ENCODE results near the gene TNFRSF4.
A peak's percentile ranks its signal among the peaks of the same experiment; 100 is the strongest.

The TNFRSF4 gene

DNA sequence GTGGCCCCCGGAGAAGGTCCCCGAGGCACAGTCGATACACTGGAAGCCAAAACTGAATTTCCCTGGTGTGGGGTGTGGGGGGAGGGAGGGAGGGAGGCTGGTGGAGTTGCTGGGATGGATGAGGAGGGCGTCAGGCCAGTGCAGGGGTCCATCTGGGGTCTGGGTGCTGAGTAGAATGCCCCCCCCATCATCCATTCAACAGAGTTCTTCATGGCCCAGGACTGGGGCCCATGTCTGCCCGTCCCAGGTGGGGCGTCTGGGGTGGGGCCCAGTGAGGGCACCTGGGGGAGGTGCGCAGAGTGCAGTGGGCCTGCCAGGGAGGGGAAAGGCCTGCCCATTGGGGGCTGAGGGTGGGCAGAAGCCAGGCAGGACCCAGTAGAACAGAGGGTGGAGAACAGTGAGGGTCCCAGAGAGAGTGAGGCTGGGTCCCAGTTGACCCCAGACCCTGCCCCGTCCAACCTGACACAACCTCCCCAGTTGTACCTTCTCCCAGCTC lies 9.5 kb downstream of the TNFRSF4 start:
- no peak overlapping the region for H3K27ac ChIP-seq (ENCODE audit: low read depth, low read length)
- H3K4me1 ChIP-seq (ENCODE audit: control insufficient read depth, insufficient read depth, low read length) = peaks cover 4% of the 10 kb centered on the region; the same call in 1 of the 2 replicates
- no peaks in the 10 kb centered on the region for H3K9me3 ChIP-seq (ENCODE audit: control insufficient read depth, insufficient read depth, low read length)
- no peak overlapping the region for H3K9ac ChIP-seq (ENCODE audit: low read depth, low read length)
- peaks cover 23% of the 10 kb centered on the region for H3K27me3 ChIP-seq (ENCODE audit: control insufficient read depth, insufficient read depth, low read length)
- no peak overlapping the region for H3K4me3 ChIP-seq (ENCODE audit: low read depth, low read length)
- H3K36me3 ChIP-seq (ENCODE audit: control insufficient read depth, insufficient read depth, low read length) = no peaks in the 10 kb centered on the region

DNA sequence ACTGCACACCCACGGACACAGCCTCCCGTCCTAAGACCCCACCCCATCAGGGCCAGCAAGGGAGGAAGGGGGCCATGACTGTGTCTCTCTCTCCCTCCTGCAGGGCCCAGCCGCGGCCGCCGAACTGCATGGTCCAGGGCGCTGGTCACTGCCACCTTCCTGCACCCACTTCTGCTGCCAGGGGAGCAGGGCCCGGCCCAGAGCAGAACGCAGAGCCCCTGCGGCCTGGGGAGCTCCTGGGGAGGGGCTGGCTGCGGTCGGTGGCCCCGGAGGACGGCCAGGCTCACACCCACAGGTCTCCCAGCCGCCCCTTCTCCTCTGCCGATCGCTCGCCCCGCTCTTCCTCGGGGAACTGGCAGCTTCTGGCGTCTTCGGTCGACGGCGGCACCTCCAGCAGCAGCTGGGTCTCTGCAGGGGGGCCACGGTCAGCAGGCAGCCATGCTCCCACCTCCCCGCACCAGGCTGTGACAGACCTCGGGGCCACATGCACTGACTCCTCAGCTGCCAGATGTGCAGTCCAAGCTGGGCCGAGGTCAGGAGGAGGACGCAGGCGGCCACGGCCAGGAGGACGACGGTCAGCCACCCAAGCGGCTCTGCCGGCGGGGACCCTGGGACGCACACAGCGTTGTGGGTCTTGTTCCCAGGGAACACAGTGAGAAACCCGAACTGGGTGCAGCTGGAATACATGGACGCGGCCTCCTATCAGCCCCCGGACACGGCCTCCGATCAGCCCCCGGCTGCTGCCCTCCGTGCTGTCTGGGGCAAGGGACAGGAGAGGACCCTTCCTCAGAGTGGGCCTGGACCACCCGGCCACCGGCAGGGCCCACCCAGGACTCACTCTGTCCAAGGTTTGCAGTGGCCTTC lies 10.2 kb downstream of the TNFRSF4 start:
- Histone ChIP-seq H3K4me1 (ENCODE audit: control insufficient read depth, insufficient read depth, low read length) (peaks cover 4% of the 10 kb centered on the region; the same call in 1 of the 2 replicates), H3K27me3 (ENCODE audit: control insufficient read depth, insufficient read depth, low read length) (peaks cover 23% of the 10 kb centered on the region), H3K4me3 (ENCODE audit: low read depth, low read length) (no peak overlapping the region), H3K27ac (ENCODE audit: low read depth, low read length) (no peak overlapping the region), H3K9me3 (ENCODE audit: control insufficient read depth, insufficient read depth, low read length) (no peaks in the 10 kb centered on the region), H3K36me3 (ENCODE audit: control insufficient read depth, insufficient read depth, low read length) (no peaks in the 10 kb centered on the region), H3K9ac (ENCODE audit: low read depth, low read length) (no peak overlapping the region)

GRCh38 chr1:1202831-1203560 lies 11.0 kb downstream of the TNFRSF4 start:
- Histone ChIP-seq H3K36me3 (ENCODE audit: control insufficient read depth, insufficient read depth, low read length) (no peaks in the 10 kb centered on the region), H3K27ac (ENCODE audit: low read depth, low read length) (no peak overlapping the region), H3K27me3 (ENCODE audit: control insufficient read depth, insufficient read depth, low read length) (peaks cover 23% of the 10 kb centered on the region), H3K9me3 (ENCODE audit: control insufficient read depth, insufficient read depth, low read length) (no peaks in the 10 kb centered on the region), H3K4me3 (ENCODE audit: low read depth, low read length) (no peak overlapping the region), H3K9ac (ENCODE audit: low read depth, low read length) (no peak overlapping the region), H3K4me1 (ENCODE audit: control insufficient read depth, insufficient read depth, low read length) (peaks cover 4% of the 10 kb centered on the region; the same call in 1 of the 2 replicates)

GRCh38 chr1:1200876-1201810 lies 12.8 kb downstream of the TNFRSF4 start:
- H3K27me3 ChIP-seq (ENCODE audit: control insufficient read depth, insufficient read depth, low read length) = peaks cover 12% of the 10 kb centered on the region
- peak overlapping the region; percentile 51; the same call in 1 of the 2 replicates for H3K4me3 ChIP-seq (ENCODE audit: low read depth, low read length)

GRCh38 chr1:1199961-1200875 lies 13.7 kb downstream of the TNFRSF4 start:
- no peaks in the 10 kb centered on the region for H3K4me1 ChIP-seq (ENCODE audit: control insufficient read depth, insufficient read depth, low read length)
- no peaks in the 10 kb centered on the region for H3K9me3 ChIP-seq (ENCODE audit: control insufficient read depth, insufficient read depth, low read length)
- H3K9ac ChIP-seq (ENCODE audit: low read depth, low read length) = no peak overlapping the region
- peaks cover 2% of the 10 kb centered on the region; the same call in 1 of the 2 replicates for H3K27me3 ChIP-seq (ENCODE audit: control insufficient read depth, insufficient read depth, low read length)
- peak overlapping the region; percentile 51; the same call in 1 of the 2 replicates for H3K4me3 ChIP-seq (ENCODE audit: low read depth, low read length)
- H3K36me3 ChIP-seq (ENCODE audit: control insufficient read depth, insufficient read depth, low read length) = no peaks in the 10 kb centered on the region
- H3K27ac ChIP-seq (ENCODE audit: low read depth, low read length) = no peak overlapping the region

More at GRCh38 chr1:1200876-1201810, 12.8 kb downstream of the TNFRSF4 start:
- Histone ChIP-seq H3K9me3 (ENCODE audit: control insufficient read depth, insufficient read depth, low read length) (no peaks in the 10 kb centered on the region), H3K9ac (ENCODE audit: low read depth, low read length) (no peak overlapping the region), H3K27ac (ENCODE audit: low read depth, low read length) (no peak overlapping the region), H3K36me3 (ENCODE audit: control insufficient read depth, insufficient read depth, low read length) (no peaks in the 10 kb centered on the region), H3K4me1 (ENCODE audit: control insufficient read depth, insufficient read depth, low read length) (peaks cover 4% of the 10 kb centered on the region; the same call in 1 of the 2 replicates)

GRCh38 chr1:1199141-1199960 lies 14.6 kb downstream of the TNFRSF4 start:
- H3K9me3 ChIP-seq (ENCODE audit: control insufficient read depth, insufficient read depth, low read length) = no peaks in the 10 kb centered on the region; the same call in 1 of the 2 replicates
- no peak overlapping the region for H3K27ac ChIP-seq (ENCODE audit: low read depth, low read length)
- H3K9ac ChIP-seq (ENCODE audit: low read depth, low read length) = no peak overlapping the region
- no peaks in the 10 kb centered on the region for H3K4me1 ChIP-seq (ENCODE audit: control insufficient read depth, insufficient read depth, low read length)
- H3K36me3 ChIP-seq (ENCODE audit: control insufficient read depth, insufficient read depth, low read length) = no peaks in the 10 kb centered on the region
- H3K4me3 ChIP-seq (ENCODE audit: low read depth, low read length) = no peak overlapping the region
- peaks cover 2% of the 10 kb centered on the region; the same call in 1 of the 2 replicates for H3K27me3 ChIP-seq (ENCODE audit: control insufficient read depth, insufficient read depth, low read length)

DNA sequence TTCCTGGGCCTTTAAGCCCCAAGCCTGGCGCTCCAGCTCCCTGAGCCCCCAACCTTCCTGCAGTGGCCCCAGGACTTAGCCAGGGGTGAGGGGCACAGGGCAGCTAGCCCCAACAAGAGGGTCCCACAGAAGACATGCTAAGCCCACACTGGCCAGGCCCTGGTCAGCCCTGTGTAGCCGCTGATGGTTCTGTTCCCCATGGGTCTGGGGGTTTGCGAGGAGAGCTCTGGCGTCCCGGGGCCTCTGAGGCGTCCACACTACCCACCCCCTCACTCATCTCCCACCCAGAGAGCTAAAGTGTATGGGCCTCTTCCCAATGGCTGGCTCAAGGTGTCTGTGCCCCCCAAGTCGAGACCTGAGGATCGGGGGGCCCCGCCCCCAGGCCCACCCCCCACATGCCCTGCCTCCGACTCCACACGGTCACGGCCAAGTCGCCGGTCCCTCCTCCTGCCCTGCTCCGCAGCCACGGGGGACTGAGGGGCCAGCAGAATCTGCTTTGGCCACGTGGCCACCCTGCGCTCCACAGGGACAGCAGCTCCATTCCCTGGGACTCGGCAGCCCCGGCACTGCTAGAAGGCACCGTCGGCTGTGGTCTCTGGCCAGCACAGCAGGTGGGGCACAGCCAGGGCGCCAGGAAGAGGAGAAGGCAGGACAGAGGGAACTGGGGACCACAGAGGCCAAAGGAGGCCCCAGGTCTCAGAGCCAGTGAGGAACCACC lies 15.4 kb downstream of the TNFRSF4 start:
- Histone ChIP-seq H3K9ac (ENCODE audit: low read depth, low read length) (no peak overlapping the region), H3K4me3 (ENCODE audit: low read depth, low read length) (no peak overlapping the region), H3K9me3 (ENCODE audit: control insufficient read depth, insufficient read depth, low read length) (no peaks in the 10 kb centered on the region; the same call in 1 of the 2 replicates), H3K27me3 (ENCODE audit: control insufficient read depth, insufficient read depth, low read length) (peaks cover 2% of the 10 kb centered on the region; the same call in 1 of the 2 replicates), H3K36me3 (ENCODE audit: control insufficient read depth, insufficient read depth, low read length) (no peaks in the 10 kb centered on the region), H3K4me1 (ENCODE audit: control insufficient read depth, insufficient read depth, low read length) (no peaks in the 10 kb centered on the region), H3K27ac (ENCODE audit: low read depth, low read length) (no peak overlapping the region)

- Histone ChIP-seq H3K27ac (ENCODE audit: low read depth, low read length) (no peak overlapping the region), H3K4me3 (ENCODE audit: low read depth, low read length) (no peak overlapping the region), H3K9me3 (ENCODE audit: control insufficient read depth, insufficient read depth, low read length) (no peaks in the 10 kb centered on the region; the same call in 1 of the 2 replicates), H3K4me1 (ENCODE audit: control insufficient read depth, insufficient read depth, low read length) (no peaks in the 10 kb centered on the region), H3K9ac (ENCODE audit: low read depth, low read length) (no peak overlapping the region), H3K36me3 (ENCODE audit: control insufficient read depth, insufficient read depth, low read length) (no peaks in the 10 kb centered on the region), H3K27me3 (ENCODE audit: control insufficient read depth, insufficient read depth, low read length) (peaks cover 2% of the 10 kb centered on the region; the same call in 1 of the 2 replicates)
These were observed 16.2 kb downstream of the TNFRSF4 start for GRCh38 chr1:1197551-1198422.

Measured in HUES48 (cell line).